Measurements from ENCODE around the gene CTIF. TPM values are rescaled to one million over a fixed set of nuclear protein-coding genes. Genes with fewer than 3 reads are reported as not detected.

Gene CTIF
- polyA plus RNA-seq, 1 of the 3 experiments (the other 2 are of a cell fraction) = 47.2 TPM

DNA sequence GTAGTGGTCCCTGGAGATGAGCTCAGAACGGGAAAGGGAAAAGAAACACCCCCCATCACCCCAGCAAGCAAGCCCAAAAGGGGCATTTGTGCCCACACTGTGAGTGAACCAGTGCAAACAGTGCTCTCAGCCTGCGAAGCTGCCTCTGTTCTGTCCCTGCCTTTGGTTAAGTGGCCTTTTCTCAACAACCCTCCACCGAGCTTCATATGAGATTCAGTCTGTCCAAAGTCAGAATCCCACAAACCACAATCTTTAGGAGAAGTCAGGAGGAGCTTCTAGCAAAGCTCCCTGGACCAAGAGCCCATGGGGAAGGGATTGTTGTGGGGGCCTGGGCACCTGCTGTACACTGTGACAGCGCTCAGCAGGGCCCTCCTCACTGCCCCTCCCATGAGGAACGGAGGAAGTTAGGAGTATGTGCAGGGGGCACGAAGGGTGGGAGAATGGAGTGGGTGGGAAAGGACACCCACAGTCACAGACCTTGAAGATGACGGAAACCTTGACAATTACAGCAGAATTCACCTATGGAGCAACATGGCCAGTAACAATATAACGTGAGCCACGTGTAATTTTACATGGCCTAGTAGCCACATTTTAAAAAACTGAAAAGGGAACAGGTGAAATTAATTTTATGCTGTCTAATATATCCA, 292.4 kb downstream of the CTIF start:
- H3K36me3 ChIP-seq (replicated peaks in 1 of 2; ENCODE audit: control insufficient read depth in 1 of 2, insufficient read depth in 2 of 2, low read length in 1 of 2) = peaks cover under 1 to 10% of the 10 kb centered on the region in 2 experiments
- CTCF ChIA-PET = interaction anchor here (0.6 to 1.1 kb wide), 2 partner anchors 28 to 30 kb away, joined by 3 to 4 read pairs; no protein-coding TSS in a partner anchor
- H3K79me2 ChIP-seq (ENCODE audit: insufficient read depth) = peaks cover 94% of the 10 kb centered on the region
- no peak overlapping the region for H3K9ac ChIP-seq
- no peak overlapping the region for H2AFZ ChIP-seq (ENCODE audit: low read depth)
- no peaks in the 10 kb centered on the region for H3K27me3 ChIP-seq (ENCODE audit: insufficient read depth)
- H3K27ac ChIP-seq (ENCODE audit: low read depth in 2 of 2, low read length in 1 of 2) = peak overlapping the region in 1 of 2 experiments; percentile 94; a peak in 2 of 4 replicates
- peaks cover 34% of the 10 kb centered on the region for H3F3A ChIP-seq (replicated peaks; ENCODE audit: insufficient read depth)
- TF ChIP-seq RCOR1 (IDR thresholded peaks at IDR 0.05; ENCODE audit: low read length) (no peak), EP300 (IDR thresholded peaks at IDR 0.05; ENCODE audit: borderline replicate concordance in 1 of 2, low read depth in 1 of 2, low read length in 1 of 2) (no peak), MEF2A (IDR thresholded peaks at IDR 0.05; ENCODE audit: borderline replicate concordance, low read depth) (no peak), NFIC (IDR thresholded peaks at IDR 0.05; ENCODE audit: borderline replicate concordance) (no peak), REST (IDR thresholded peaks at IDR 0.05; ENCODE audit: low read depth, low read length) (no peak), GABPA (IDR thresholded peaks at IDR 0.05; ENCODE audit: low read depth) (no peak), POLR2AphosphoS5 (IDR thresholded peaks at IDR 0.05; ENCODE audit: low read depth, low read length) (no peak), MXI1 (IDR thresholded peaks at IDR 0.05; ENCODE audit: low read depth, low read length) (no peak)
- TF ChIP-seq, protein P1, sequence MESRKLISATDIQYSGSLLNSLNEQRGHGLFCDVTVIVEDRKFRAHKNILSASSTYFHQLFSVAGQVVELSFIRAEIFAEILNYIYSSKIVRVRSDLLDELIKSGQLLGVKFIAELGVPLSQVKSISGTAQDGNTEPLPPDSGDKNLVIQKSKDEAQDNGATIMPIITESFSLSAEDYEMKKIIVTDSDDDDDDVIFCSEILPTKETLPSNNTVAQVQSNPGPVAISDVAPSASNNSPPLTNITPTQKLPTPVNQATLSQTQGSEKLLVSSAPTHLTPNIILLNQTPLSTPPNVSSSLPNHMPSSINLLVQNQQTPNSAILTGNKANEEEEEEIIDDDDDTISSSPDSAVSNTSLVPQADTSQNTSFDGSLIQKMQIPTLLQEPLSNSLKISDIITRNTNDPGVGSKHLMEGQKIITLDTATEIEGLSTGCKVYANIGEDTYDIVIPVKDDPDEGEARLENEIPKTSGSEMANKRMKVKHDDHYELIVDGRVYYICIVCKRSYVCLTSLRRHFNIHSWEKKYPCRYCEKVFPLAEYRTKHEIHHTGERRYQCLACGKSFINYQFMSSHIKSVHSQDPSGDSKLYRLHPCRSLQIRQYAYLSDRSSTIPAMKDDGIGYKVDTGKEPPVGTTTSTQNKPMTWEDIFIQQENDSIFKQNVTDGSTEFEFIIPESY (IDR thresholded peaks at IDR 0.05; ENCODE audit: borderline replicate concordance, low read depth) = no peak
- TF ChIP-seq, protein P2, sequence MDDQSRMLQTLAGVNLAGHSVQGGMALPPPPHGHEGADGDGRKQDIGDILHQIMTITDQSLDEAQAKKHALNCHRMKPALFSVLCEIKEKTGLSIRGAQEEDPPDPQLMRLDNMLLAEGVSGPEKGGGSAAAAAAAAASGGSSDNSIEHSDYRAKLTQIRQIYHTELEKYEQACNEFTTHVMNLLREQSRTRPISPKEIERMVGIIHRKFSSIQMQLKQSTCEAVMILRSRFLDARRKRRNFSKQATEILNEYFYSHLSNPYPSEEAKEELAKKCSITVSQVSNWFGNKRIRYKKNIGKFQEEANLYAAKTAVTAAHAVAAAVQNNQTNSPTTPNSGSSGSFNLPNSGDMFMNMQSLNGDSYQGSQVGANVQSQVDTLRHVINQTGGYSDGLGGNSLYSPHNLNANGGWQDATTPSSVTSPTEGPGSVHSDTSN (IDR thresholded peaks at IDR 0.05) = no peak
- H3K9me2 ChIP-seq = no peaks in the 10 kb centered on the region
- no peaks in the 10 kb centered on the region for H3K9me3 ChIP-seq
- POLR2A ChIA-PET = no interaction called here
- DNase-seq = no peak
- no peak overlapping the region for H3K4me3 ChIP-seq (ENCODE audit: low read depth in 2 of 2, low read length in 1 of 2)
- no peaks in the 10 kb centered on the region for H4K20me1 ChIP-seq (ENCODE audit: insufficient read depth)
- H3K4me1 ChIP-seq (ENCODE audit: control insufficient read depth in 1 of 2, insufficient read depth in 2 of 2, low read depth in 1 of 2, low read length in 1 of 2) = peaks cover 54 to 57% of the 10 kb centered on the region in 2 experiments
- peak overlapping the region; percentile 68; the same call in 1 of the 2 replicates for H3K4me2 ChIP-seq
- 93% methylated on average over 9 of the region's 9 CpGs for WGBS (ENCODE audit: low lambda C conversion rate)

Data from SK-N-SH (cell line).